H9 (cell line): ENCODE measurements around the gene ITSN2. TPM values are rescaled to one million over a fixed set of nuclear protein-coding genes. Genes with fewer than 3 reads are reported as not detected.

ENCODE experiments used
- DNase-seq: peaks from one replicate; pipeline ENCODE4 v3.0.0-alpha.2; 2017
- H2AFZ ChIP-seq: one replicate; pipeline ENCODE4 v1.6.1; 2013; ENCODE audit warnings: mild to moderate bottlenecking, low read length, control low read depth, moderate library complexity
- H2AK5ac ChIP-seq: 2 replicates; pipeline ENCODE4 v1.6.1; 2013; ENCODE audit warnings: low read length, control low read depth, mixed read lengths; ENCODE audit not compliant: insufficient read length
- H2BK120ac ChIP-seq: one replicate; pipeline ENCODE4 v1.6.1; 2013; ENCODE audit warnings: low read depth, mild to moderate bottlenecking, low read length, control low read depth, inconsistent platforms; ENCODE audit not compliant: poor library complexity, severe bottlenecking
- H2BK12ac ChIP-seq: 2 replicates; pipeline ENCODE4 v1.6.1; 2013; ENCODE audit warnings: low read length, control low read depth, mixed read lengths, low read depth; ENCODE audit not compliant: insufficient read length
- H2BK15ac ChIP-seq: 2 replicates; pipeline ENCODE4 v1.6.1; 2013; ENCODE audit warnings: low read depth, low read length, control low read depth
- H2BK20ac ChIP-seq: one replicate; pipeline ENCODE4 v1.6.1; 2013; ENCODE audit warnings: low read depth, mild to moderate bottlenecking, low read length, control low read depth, inconsistent platforms; ENCODE audit not compliant: poor library complexity, severe bottlenecking
- H2BK5ac ChIP-seq: 2 replicates; pipeline ENCODE4 v1.6.1; 2013; ENCODE audit warnings: low read length, control low read depth, mixed read lengths; ENCODE audit not compliant: insufficient read length
- H3K14ac ChIP-seq: 2 replicates; pipeline ENCODE4 v1.6.1; 2013; ENCODE audit warnings: low read length, control low read depth; ENCODE audit not compliant: insufficient read depth
- H3K18ac ChIP-seq: 2 replicates; pipeline ENCODE4 v1.6.1; 2013; ENCODE audit warnings: low read depth, mild to moderate bottlenecking, mixed read lengths, low read length, control low read depth; ENCODE audit not compliant: insufficient read length
- H3K23ac ChIP-seq: 2 replicates; pipeline ENCODE4 v1.6.1; 2013; ENCODE audit warnings: low read length, control low read depth, mixed read lengths, low read depth; ENCODE audit not compliant: insufficient read length
- H3K23me2 ChIP-seq: 2 replicates; pipeline ENCODE4 v1.6.1; 2013; ENCODE audit warnings: low read depth, mild to moderate bottlenecking, mixed read lengths, low read length, control low read depth; ENCODE audit not compliant: insufficient read length, poor library complexity, severe bottlenecking
- H3K27ac ChIP-seq: 2 replicates; pipeline ENCODE4 v1.5.1; 2013; ENCODE audit warnings: low read length, control low read depth, mixed read lengths, low read depth; ENCODE audit not compliant: insufficient read length
- H3K27me3 ChIP-seq: 2 replicates; pipeline ENCODE4 v1.6.1; 2013; ENCODE audit warnings: low read length, control low read depth, inconsistent platforms; ENCODE audit not compliant: insufficient read depth
- H3K4ac ChIP-seq: 2 replicates; pipeline ENCODE4 v1.6.1; 2013; ENCODE audit warnings: low read depth, mild to moderate bottlenecking, control low read depth, inconsistent platforms, low read length, moderate library complexity
- H3K4me1 ChIP-seq: 2 replicates; pipeline ENCODE4 v1.6.1; 2013; ENCODE audit warnings: low read length, control low read depth, inconsistent platforms; ENCODE audit not compliant: insufficient read depth
- H3K4me2 ChIP-seq: 2 replicates; pipeline ENCODE4 v1.6.1; 2013; ENCODE audit warnings: low read length, control low read depth, mixed read lengths; ENCODE audit not compliant: insufficient read length, insufficient read depth
- H3K56ac ChIP-seq: 2 replicates; pipeline ENCODE4 v1.6.1; 2013; ENCODE audit warnings: low read depth, mild to moderate bottlenecking, mixed read lengths, low read length, control low read depth; ENCODE audit not compliant: insufficient read length
- H3K79me1 ChIP-seq: 2 replicates; pipeline ENCODE4 v1.6.1; 2013; ENCODE audit warnings: low read depth, mild to moderate bottlenecking, moderate library complexity, low read length, control low read depth, inconsistent platforms; ENCODE audit not compliant: insufficient read depth, poor library complexity, severe bottlenecking
- H3K79me2 ChIP-seq: 2 replicates; pipeline ENCODE4 v1.6.1; 2013; ENCODE audit warnings: low read length, control low read depth, inconsistent platforms; ENCODE audit not compliant: insufficient read depth
- H3K9ac ChIP-seq: 2 replicates; pipeline ENCODE4 v1.6.1; 2013; ENCODE audit warnings: low read length, control low read depth, mixed read lengths; ENCODE audit not compliant: insufficient read length; ENCODE audit errors: extremely low read depth
- H3K9me3 ChIP-seq: one replicate; pipeline ENCODE4 v1.6.1; 2013; ENCODE audit warnings: low read depth, low read length, inconsistent platforms; ENCODE audit not compliant: control insufficient read depth
- H3T11ph ChIP-seq: one replicate; pipeline ENCODE4 v1.6.1; 2013; ENCODE audit warnings: mild to moderate bottlenecking, low read length, control low read depth, inconsistent platforms
- H4K20me1 ChIP-seq: one replicate; pipeline ENCODE4 v1.6.1; 2013; ENCODE audit not compliant: control insufficient read depth, insufficient read length, insufficient read depth
- H4K5ac ChIP-seq: 2 replicates; pipeline ENCODE4 v1.6.1; 2013; ENCODE audit warnings: low read depth, mild to moderate bottlenecking, mixed read lengths, low read length, control low read depth; ENCODE audit not compliant: insufficient read length
- H4K8ac ChIP-seq: replicated peaks from 2 replicates; pipeline ENCODE4 v1.6.1; 2013; ENCODE audit warnings: low read length, control low read depth, mixed read lengths, low read depth; ENCODE audit not compliant: insufficient read length
- H4K91ac ChIP-seq: 2 replicates; pipeline ENCODE4 v1.6.1; 2013; ENCODE audit warnings: low read depth, mild to moderate bottlenecking, moderate library complexity, mixed read lengths, low read length, control low read depth; ENCODE audit not compliant: insufficient read length
- H3K27ac Mint-ChIP-seq, 3 experiments: 2 replicates in 2 of 3; 3 replicates in 1 of 3; pipeline ENCODE4 v1.8.0; 2020 to 2021; ENCODE audit warnings: mixed read lengths in 3 of 3, mild to moderate bottlenecking in 1 of 3, moderate library complexity in 1 of 3
- H3K27me3 Mint-ChIP-seq: 2 replicates; pipeline ENCODE4 v1.8.0; 2021; ENCODE audit warnings: low read depth, mild to moderate bottlenecking, moderate library complexity, mixed read lengths
- H3K36me3 Mint-ChIP-seq, 3 experiments: 2 replicates in 2 of 3; 3 replicates in 1 of 3; pipeline ENCODE4 v1.8.0; 2020 to 2021; ENCODE audit warnings: low read depth in 3 of 3, mixed read lengths in 3 of 3; ENCODE audit not compliant: insufficient read depth in 1 of 3
- H3K4me1 Mint-ChIP-seq, 2 experiments: 2 replicates each; pipeline ENCODE4 v1.8.0; 2020; ENCODE audit warnings: mixed read lengths in 2 of 2
- H3K4me3 Mint-ChIP-seq, 2 experiments: 2 replicates in 1 of 2; 3 replicates in 1 of 2; pipeline ENCODE4 v1.8.0; 2020 to 2021; ENCODE audit warnings: mild to moderate bottlenecking in 2 of 2, mixed read lengths in 2 of 2, moderate library complexity in 1 of 2
- H3K9me3 Mint-ChIP-seq, 2 experiments: 2 replicates in 1 of 2; 3 replicates in 1 of 2; pipeline ENCODE4 v1.8.0; 2020; ENCODE audit warnings: mild to moderate bottlenecking in 2 of 2, mixed read lengths in 2 of 2, moderate library complexity in 1 of 2
- CTCF ChIP-seq: fragments of 200-600 bp; sonication (generic); conservative IDR thresholded peaks from 3 replicates; pipeline ENCODE4 v1.8.0; 2021; ENCODE audit warnings: antibody characterized with exemption, mild to moderate bottlenecking
- WGBS: extraction: QIAGEN DNeasy Blood & Tissue Kit; methylation state at CpG from one replicate; pipeline ENCODE4 v1.1.7; 2013; ENCODE audit warnings: missing lambda C conversion rate, low lambda C conversion rate, mixed read lengths; ENCODE audit not compliant: insufficient read length; ENCODE audit errors: extremely low coverage; 5-methylcytosine and 5-hydroxymethylcytosine counted together
- total RNA-seq: library from RNA; stranded (reverse); gene quantifications from 2 replicates; pipeline ENCODE4 v1.2.1, GENCODE V29; 2021

Gene ITSN2
- total RNA-seq, 1 experiment from 2014 or later: 17.0 TPM

- no CpG with 5 or more reads among the region's 17 CpGs for WGBS
Observed at GRCh38 chr2:24209389-24210105, 150.8 kb downstream of the ITSN2 start.

More at GRCh38 chr2:24209389-24210105, 150.8 kb downstream of the ITSN2 start:
- Histone ChIP-seq H3T11ph (no peak overlapping the region), H3K27me3 (no peaks in the 10 kb centered on the region), H3K23me2 (no peaks in the 10 kb centered on the region), H3K4ac (no peak overlapping the region), H3K9ac (no peak overlapping the region), H2BK20ac (no peak overlapping the region), H2BK12ac (no peak overlapping the region), H2AFZ (no peak overlapping the region), H3K23ac (no peak overlapping the region), H3K4me2 (no peak overlapping the region), H4K20me1 (no peaks in the 10 kb centered on the region), H3K79me2 (no peaks in the 10 kb centered on the region), H2BK120ac (no peak overlapping the region), H3K79me1 (no peaks in the 10 kb centered on the region), H2BK15ac (no peak overlapping the region), H3K14ac (no peak overlapping the region), H3K9me3 (no peaks in the 10 kb centered on the region), H4K8ac (no peak overlapping the region), H3K56ac (no peak overlapping the region), H3K18ac (no peak overlapping the region), H2BK5ac (no peak overlapping the region), H4K5ac (no peak overlapping the region), H3K4me1 (no peaks in the 10 kb centered on the region), H2AK5ac (no peak overlapping the region), H4K91ac (no peak overlapping the region), H3K27ac (no peak overlapping the region)
- Mint-ChIP-seq H3K27me3 (no peaks in the 10 kb centered on the region; the same call in 1 of the 2 replicates), H3K36me3 (peaks cover 0 to 3% (median 0%) of the 10 kb centered on the region in 3 experiments; a peak in 3 of 7 replicates), H3K4me1 (peaks cover 2 to 8% of the 10 kb centered on the region in 2 experiments; a peak in 2 of 4 replicates), H3K4me3 (no peak overlapping the region), H3K9me3 (no peaks in the 10 kb centered on the region; a peak in 1 of 5 replicates), H3K27ac (peak overlapping the region in 1 of 3 experiments; percentile 81; a peak in 2 of 7 replicates)
- no peak for TF ChIP-seq CTCF
- DNase-seq: no peak
